ENCODE data around the gene COL15A1. TPM values are rescaled to one million over a fixed set of nuclear protein-coding genes. Genes with fewer than 3 reads are reported as not detected.

COL15A1 gene
- total and polyA plus RNA-seq, 3 experiments from 2014 or later: 0.07 TPM; not detected in 2

GRCh38 chr9:99026956-99027298 lies 83.2 kb downstream of the COL15A1 start:
- H3K27ac Mint-ChIP-seq: peak overlapping the region in 1 of 8 donors; percentile 44
- peaks cover 0 to 4% (median 0%) of the 10 kb centered on the region in 3 donors for H3K36me3 Mint-ChIP-seq
- peaks cover 20% of the 10 kb centered on the region for H3K4me1 ChIP-seq (ENCODE audit: insufficient read depth, low read length)
- H3K27me3 Mint-ChIP-seq: peaks cover 0 to 6% of the 10 kb centered on the region in 2 donors
- CTCF ChIA-PET: interaction anchor here (1.4 to 1.5 kb wide), 2 partner anchors 26 to 113 kb away, joined by 3 to 6 read pairs; no protein-coding TSS in a partner anchor
- no peak overlapping the region for H3K27ac ChIP-seq (ENCODE audit: low read depth, low read length)
- no peaks in the 10 kb centered on the region for H3K36me3 ChIP-seq (ENCODE audit: insufficient read depth, low read length)
- no peak for DNase-seq
- H3K9me3 Mint-ChIP-seq: no peaks in the 10 kb centered on the region
- POLR2A ChIA-PET: no interaction called here
- peaks cover 12 to 31% (median 24%) of the 10 kb centered on the region in 3 donors for H3K4me1 Mint-ChIP-seq
- no peak overlapping the region for H3K4me3 Mint-ChIP-seq
- no peaks in the 10 kb centered on the region for H3K9me3 ChIP-seq (ENCODE audit: low read length)
- no peaks in the 10 kb centered on the region for H3K27me3 ChIP-seq (ENCODE audit: insufficient read depth, low read length, poor library complexity, severe bottlenecking)
- no peak overlapping the region for H3K4me3 ChIP-seq (ENCODE audit: low read length)

- peaks cover 0 to 4% (median under 1%) of the 10 kb centered on the region in 3 donors for H3K36me3 Mint-ChIP-seq
- ChIA-PET CTCF (interaction anchor here (1.0 to 1.5 kb wide), 3 partner anchors 26 to 113 kb away, joined by 3 to 6 read pairs (median 3); no protein-coding TSS in a partner anchor), POLR2A (no interaction called here)
- Histone ChIP-seq H3K9me3 (ENCODE audit: low read length) (no peaks in the 10 kb centered on the region), H3K36me3 (ENCODE audit: insufficient read depth, low read length) (no peaks in the 10 kb centered on the region), H3K27me3 (ENCODE audit: insufficient read depth, low read length, poor library complexity, severe bottlenecking) (no peaks in the 10 kb centered on the region), H3K4me1 (ENCODE audit: insufficient read depth, low read length) (peaks cover 20% of the 10 kb centered on the region), H3K4me3 (ENCODE audit: low read length) (no peak overlapping the region), H3K27ac (ENCODE audit: low read depth, low read length) (no peak overlapping the region)
- no peaks in the 10 kb centered on the region for H3K9me3 Mint-ChIP-seq
- no peak overlapping the region for H3K27ac Mint-ChIP-seq
- H3K4me1 Mint-ChIP-seq: peaks cover 12 to 28% (median 24%) of the 10 kb centered on the region in 3 donors
- peaks cover 0 to 6% of the 10 kb centered on the region in 2 donors for H3K27me3 Mint-ChIP-seq
- H3K4me3 Mint-ChIP-seq: no peak overlapping the region
- DNase-seq: no peak
These were observed 83.7 kb downstream of the COL15A1 start for GRCh38 chr9:99027443-99027842.

GRCh38 chr9:99029083-99029645 lies 85.5 kb downstream of the COL15A1 start:
- ChIA-PET POLR2A (no interaction called here), CTCF (interaction anchor here (0.7 to 1.6 kb wide), 3 partner anchors 10 to 54 kb away, joined by 3 to 5 read pairs (median 3); no protein-coding TSS in a partner anchor)
- DNase-seq: no peak
- no peaks in the 10 kb centered on the region for H3K36me3 ChIP-seq (ENCODE audit: insufficient read depth, low read length)
- no peak overlapping the region for H3K27ac ChIP-seq (ENCODE audit: low read depth, low read length)
- H3K27me3 ChIP-seq (ENCODE audit: insufficient read depth, low read length, poor library complexity, severe bottlenecking): no peaks in the 10 kb centered on the region
- H3K9me3 ChIP-seq (ENCODE audit: low read length): no peaks in the 10 kb centered on the region
- no peak overlapping the region for H3K27ac Mint-ChIP-seq
- peaks cover 18 to 37% (median 36%) of the 10 kb centered on the region in 3 donors for H3K4me1 Mint-ChIP-seq
- H3K9me3 Mint-ChIP-seq: no peaks in the 10 kb centered on the region
- H3K4me3 ChIP-seq (ENCODE audit: low read length): no peak overlapping the region
- peaks cover 0 to 6% of the 10 kb centered on the region in 2 donors for H3K27me3 Mint-ChIP-seq
- H3K36me3 Mint-ChIP-seq: peaks cover 0 to 6% (median 4%) of the 10 kb centered on the region in 3 donors
- no peak overlapping the region for H3K4me3 Mint-ChIP-seq
- peaks cover 24% of the 10 kb centered on the region for H3K4me1 ChIP-seq (ENCODE audit: insufficient read depth, low read length)

- no peak for DNase-seq
- no peaks in the 10 kb centered on the region for H3K27me3 ChIP-seq (ENCODE audit: insufficient read depth, low read length, poor library complexity, severe bottlenecking)
- ChIA-PET CTCF (interaction anchor here (1.3 to 1.6 kb wide), 2 partner anchors 9 to 29 kb away, joined by 3 read pairs; no protein-coding TSS in a partner anchor), POLR2A (no interaction called here)
- Mint-ChIP-seq H3K36me3 (peaks cover 0 to 6% (median 4%) of the 10 kb centered on the region in 3 donors), H3K27ac (peak overlapping the region in 1 of 8 donors; percentile 64), H3K9me3 (no peaks in the 10 kb centered on the region), H3K27me3 (peaks cover 0 to 6% of the 10 kb centered on the region in 2 donors), H3K4me1 (peaks cover 21 to 44% (median 42%) of the 10 kb centered on the region in 3 donors), H3K4me3 (no peak overlapping the region)
- H3K36me3 ChIP-seq (ENCODE audit: insufficient read depth, low read length): no peaks in the 10 kb centered on the region
- peaks cover 28% of the 10 kb centered on the region for H3K4me1 ChIP-seq (ENCODE audit: insufficient read depth, low read length)
- H3K9me3 ChIP-seq (ENCODE audit: low read length): no peaks in the 10 kb centered on the region
- no peak overlapping the region for H3K4me3 ChIP-seq (ENCODE audit: low read length)
- no peak overlapping the region for H3K27ac ChIP-seq (ENCODE audit: low read depth, low read length)
These were observed 86.4 kb downstream of the COL15A1 start for GRCh38 chr9:99030092-99030511.

- no peak for DNase-seq
- Mint-ChIP-seq H3K4me1 (peaks cover 27 to 49% (median 47%) of the 10 kb centered on the region in 3 donors), H3K27ac (peak overlapping the region in 1 of 8 donors; percentile 64), H3K27me3 (peaks cover 0 to 6% of the 10 kb centered on the region in 2 donors), H3K9me3 (no peaks in the 10 kb centered on the region), H3K4me3 (no peak overlapping the region), H3K36me3 (peaks cover 0 to 6% (median 4%) of the 10 kb centered on the region in 3 donors)
- ChIA-PET POLR2A (no interaction called here), CTCF (interaction anchor here (1.6 kb wide), 1 partner anchor 9 kb away, joined by 3 read pairs; no protein-coding TSS in a partner anchor)
- no peaks in the 10 kb centered on the region for H3K27me3 ChIP-seq (ENCODE audit: insufficient read depth, low read length, poor library complexity, severe bottlenecking)
- peaks cover 29% of the 10 kb centered on the region for H3K4me1 ChIP-seq (ENCODE audit: insufficient read depth, low read length)
- H3K36me3 ChIP-seq (ENCODE audit: insufficient read depth, low read length): no peaks in the 10 kb centered on the region
- no peaks in the 10 kb centered on the region for H3K9me3 ChIP-seq (ENCODE audit: low read length)
- H3K27ac ChIP-seq (ENCODE audit: low read depth, low read length): no peak overlapping the region
- no peak overlapping the region for H3K4me3 ChIP-seq (ENCODE audit: low read length)
These were observed 87.0 kb downstream of the COL15A1 start for GRCh38 chr9:99030610-99031109.

- Histone ChIP-seq H3K27ac (ENCODE audit: low read depth, low read length) (no peak overlapping the region), H3K27me3 (ENCODE audit: insufficient read depth, low read length, poor library complexity, severe bottlenecking) (no peaks in the 10 kb centered on the region), H3K36me3 (ENCODE audit: insufficient read depth, low read length) (no peaks in the 10 kb centered on the region), H3K4me3 (ENCODE audit: low read length) (no peak overlapping the region), H3K9me3 (ENCODE audit: low read length) (no peaks in the 10 kb centered on the region), H3K4me1 (ENCODE audit: insufficient read depth, low read length) (peaks cover 26% of the 10 kb centered on the region)
- Mint-ChIP-seq H3K36me3 (peaks cover 0 to 6% (median 4%) of the 10 kb centered on the region in 3 donors), H3K27me3 (peaks cover 0 to 5% of the 10 kb centered on the region in 2 donors), H3K4me1 (peaks cover 30 to 52% (median 50%) of the 10 kb centered on the region in 3 donors), H3K4me3 (no peak overlapping the region), H3K27ac (no peak overlapping the region), H3K9me3 (no peaks in the 10 kb centered on the region)
- DNase-seq: no peak
- CTCF ChIA-PET: no interaction called here
- POLR2A ChIA-PET: no interaction called here
These were observed 87.6 kb downstream of the COL15A1 start for GRCh38 chr9:99031319-99031718.

GRCh38 chr9:99031994-99032393 lies 88.3 kb downstream of the COL15A1 start:
- Mint-ChIP-seq H3K4me1 (peaks cover 25 to 48% (median 43%) of the 10 kb centered on the region in 3 donors), H3K9me3 (no peaks in the 10 kb centered on the region), H3K4me3 (no peak overlapping the region), H3K27me3 (peaks cover 0 to 1% of the 10 kb centered on the region in 2 donors), H3K36me3 (peaks cover 0 to 6% (median 0%) of the 10 kb centered on the region in 3 donors), H3K27ac (no peak overlapping the region)
- Histone ChIP-seq H3K9me3 (ENCODE audit: low read length) (no peaks in the 10 kb centered on the region), H3K4me3 (ENCODE audit: low read length) (no peak overlapping the region), H3K36me3 (ENCODE audit: insufficient read depth, low read length) (no peaks in the 10 kb centered on the region), H3K4me1 (ENCODE audit: insufficient read depth, low read length) (peaks cover 19% of the 10 kb centered on the region), H3K27me3 (ENCODE audit: insufficient read depth, low read length, poor library complexity, severe bottlenecking) (no peaks in the 10 kb centered on the region), H3K27ac (ENCODE audit: low read depth, low read length) (no peak overlapping the region)
- ChIA-PET POLR2A (no interaction called here), CTCF (no interaction called here)
- DNase-seq: no peak

- H3K4me3 Mint-ChIP-seq: no peak overlapping the region
- peaks cover 24 to 38% (median 32%) of the 10 kb centered on the region in 3 donors for H3K4me1 Mint-ChIP-seq
- H3K27me3 ChIP-seq (ENCODE audit: insufficient read depth, low read length, poor library complexity, severe bottlenecking): no peaks in the 10 kb centered on the region
- peak overlapping the region in 1 of 8 donors; percentile 47 for H3K27ac Mint-ChIP-seq
- DNase-seq: no peak
- H3K4me1 ChIP-seq (ENCODE audit: insufficient read depth, low read length): peaks cover 9% of the 10 kb centered on the region
- no peaks in the 10 kb centered on the region for H3K9me3 ChIP-seq (ENCODE audit: low read length)
- ChIA-PET POLR2A (interaction anchor here (0.7 kb wide), 1 partner anchor 56 kb away, joined by 9 read pairs; no protein-coding TSS in a partner anchor), CTCF (interaction anchor here (0.6 to 2.2 kb wide), 2 partner anchors 12 to 66 kb away, joined by 4 read pairs; no protein-coding TSS in a partner anchor)
- H3K9me3 Mint-ChIP-seq: no peaks in the 10 kb centered on the region
- H3K36me3 ChIP-seq (ENCODE audit: insufficient read depth, low read length): no peaks in the 10 kb centered on the region
- no peak overlapping the region for H3K27ac ChIP-seq (ENCODE audit: low read depth, low read length)
- H3K36me3 Mint-ChIP-seq: peaks cover 0 to 6% (median 0%) of the 10 kb centered on the region in 3 donors
- no peaks in the 10 kb centered on the region for H3K27me3 Mint-ChIP-seq
- H3K4me3 ChIP-seq (ENCODE audit: low read length): no peak overlapping the region
These were observed 90.4 kb downstream of the COL15A1 start for GRCh38 chr9:99034149-99034548.
